Measurements from ENCODE around the gene SEPTIN6.
A peak's percentile ranks its signal among the peaks of the same experiment; 100 is the strongest.
"Not testable (repeated sequence)": the region's sequence is repeated elsewhere in the genome, so short reads cannot be mapped to it uniquely, and the experiment has no call there.

The SEPTIN6 gene

GRCh38 chrX:119690921-119691716 is 1.8 kb downstream of the SEPTIN6 start:
- DNase-seq: no peak

- no peak for DNase-seq
These were observed 4.1 kb downstream of the SEPTIN6 start for GRCh38 chrX:119688911-119689321.

GRCh38 chrX:119687661-119688413 is 5.1 kb downstream of the SEPTIN6 start:
- no peak for DNase-seq

- DNase-seq: no peak
These were observed 6.8 kb downstream of the SEPTIN6 start for GRCh38 chrX:119686087-119686691.

- no peak for DNase-seq
These were observed 7.5 kb downstream of the SEPTIN6 start for GRCh38 chrX:119685225-119686066.

GRCh38 chrX:119684916-119685224 is 8.1 kb downstream of the SEPTIN6 start:
- DNase-seq: no peak

- DNase-seq: not testable (repeated sequence)
These were observed 8.7 kb downstream of the SEPTIN6 start for GRCh38 chrX:119684312-119684711.

GRCh38 chrX:119682019-119682989 is 10.7 kb downstream of the SEPTIN6 start:
- DNase-seq: no peak

GRCh38 chrX:119677654-119677981 is 15.3 kb downstream of the SEPTIN6 start:
- DNase-seq: no peak

- no peak for DNase-seq
These were observed 15.9 kb downstream of the SEPTIN6 start for GRCh38 chrX:119676949-119677653.

GRCh38 chrX:119673336-119673735 is 19.6 kb downstream of the SEPTIN6 start:
- DNase-seq: no peak

GRCh38 chrX:119672426-119672825 is 20.5 kb downstream of the SEPTIN6 start:
- peak; percentile 96 for DNase-seq

GRCh38 chrX:119669424-119670037 is 23.4 kb downstream of the SEPTIN6 start:
- DNase-seq: no peak

- peak; percentile 28 for DNase-seq
These were observed 25.7 kb downstream of the SEPTIN6 start for GRCh38 chrX:119667111-119667878.

GRCh38 chrX:119664877-119665276 is 28.1 kb downstream of the SEPTIN6 start:
- not testable (repeated sequence) for DNase-seq

- no peak for DNase-seq
These were observed 31.5 kb downstream of the SEPTIN6 start for GRCh38 chrX:119661486-119661885.

- no peak for DNase-seq
These were observed 33.4 kb downstream of the SEPTIN6 start for GRCh38 chrX:119659522-119659921.

GRCh38 chrX:119655125-119655524 is 37.8 kb downstream of the SEPTIN6 start:
- DNase-seq: no peak

GRCh38 chrX:119654112-119654531 is 38.8 kb downstream of the SEPTIN6 start:
- DNase-seq: no peak

GRCh38 chrX:119648421-119648775 is 44.6 kb downstream of the SEPTIN6 start:
- DNase-seq: no peak
